Epithelial cell of esophagus (primary cell): ENCODE results near the gene USE1.

Experiments
- DNase-seq: peaks from one replicate; pipeline ENCODE4 v3.0.0; 2010; ENCODE audit warnings: low read depth
- H3K4me3 ChIP-seq: 2 replicates; pipeline ENCODE4 v1.5.1; 2011; ENCODE audit warnings: mild to moderate bottlenecking, low read length, control low read depth
- TF ChIP-seq, protein P1 (sequence below): IDR thresholded peaks from 2 replicates; pipeline ENCODE4 v1.5.1; 2011; ENCODE audit warnings: low read depth, mild to moderate bottlenecking, low read length, control low read depth, inconsistent platforms; ENCODE audit not compliant: insufficient read depth; ENCODE audit errors: missing control alignments

Gene USE1

DNA sequence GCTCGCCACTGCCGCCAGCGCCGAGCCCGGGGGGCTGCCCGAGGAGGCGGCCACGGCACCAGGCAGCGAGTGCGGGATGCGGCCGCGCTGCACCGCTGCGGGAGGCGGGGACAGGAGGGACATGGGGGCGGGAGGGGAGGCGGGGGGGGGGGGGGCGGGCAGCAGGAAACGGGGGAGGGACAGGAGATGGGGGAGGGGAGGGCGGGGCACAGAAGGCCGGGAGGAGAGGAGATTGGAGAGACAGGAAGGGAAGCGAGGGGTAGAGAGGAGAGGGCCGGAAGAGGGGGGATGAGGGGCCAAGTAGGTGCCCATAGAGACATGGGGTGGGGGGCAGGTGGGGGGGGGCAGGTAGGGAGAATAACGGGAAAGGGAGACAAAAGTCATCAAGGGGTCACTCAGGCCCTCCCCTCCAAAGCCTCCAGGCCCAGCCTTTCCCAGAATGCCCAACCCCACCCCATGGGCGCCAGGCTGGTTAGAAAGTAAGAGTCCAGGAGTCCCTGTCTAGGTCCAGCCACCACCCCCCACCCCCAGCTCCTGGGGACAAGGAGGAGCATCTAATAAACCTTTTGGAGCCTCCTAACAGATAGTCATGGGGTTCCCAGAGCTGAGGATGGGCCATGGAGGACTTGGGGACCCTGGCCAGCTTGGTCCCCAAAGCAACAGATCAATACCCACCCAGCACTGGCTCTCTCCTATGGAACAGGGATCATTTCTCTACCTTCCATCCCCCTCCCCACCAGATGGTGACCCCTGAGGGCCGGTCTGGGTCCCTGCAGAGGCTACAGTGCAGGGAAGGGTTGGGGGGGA, 21.0 kb downstream of the USE1 start:
- TF ChIP-seq, protein P1, sequence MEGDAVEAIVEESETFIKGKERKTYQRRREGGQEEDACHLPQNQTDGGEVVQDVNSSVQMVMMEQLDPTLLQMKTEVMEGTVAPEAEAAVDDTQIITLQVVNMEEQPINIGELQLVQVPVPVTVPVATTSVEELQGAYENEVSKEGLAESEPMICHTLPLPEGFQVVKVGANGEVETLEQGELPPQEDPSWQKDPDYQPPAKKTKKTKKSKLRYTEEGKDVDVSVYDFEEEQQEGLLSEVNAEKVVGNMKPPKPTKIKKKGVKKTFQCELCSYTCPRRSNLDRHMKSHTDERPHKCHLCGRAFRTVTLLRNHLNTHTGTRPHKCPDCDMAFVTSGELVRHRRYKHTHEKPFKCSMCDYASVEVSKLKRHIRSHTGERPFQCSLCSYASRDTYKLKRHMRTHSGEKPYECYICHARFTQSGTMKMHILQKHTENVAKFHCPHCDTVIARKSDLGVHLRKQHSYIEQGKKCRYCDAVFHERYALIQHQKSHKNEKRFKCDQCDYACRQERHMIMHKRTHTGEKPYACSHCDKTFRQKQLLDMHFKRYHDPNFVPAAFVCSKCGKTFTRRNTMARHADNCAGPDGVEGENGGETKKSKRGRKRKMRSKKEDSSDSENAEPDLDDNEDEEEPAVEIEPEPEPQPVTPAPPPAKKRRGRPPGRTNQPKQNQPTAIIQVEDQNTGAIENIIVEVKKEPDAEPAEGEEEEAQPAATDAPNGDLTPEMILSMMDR = no peak
- peak; percentile 32 for DNase-seq
- H3K4me3 ChIP-seq = peak overlapping the region; percentile 53

DNA sequence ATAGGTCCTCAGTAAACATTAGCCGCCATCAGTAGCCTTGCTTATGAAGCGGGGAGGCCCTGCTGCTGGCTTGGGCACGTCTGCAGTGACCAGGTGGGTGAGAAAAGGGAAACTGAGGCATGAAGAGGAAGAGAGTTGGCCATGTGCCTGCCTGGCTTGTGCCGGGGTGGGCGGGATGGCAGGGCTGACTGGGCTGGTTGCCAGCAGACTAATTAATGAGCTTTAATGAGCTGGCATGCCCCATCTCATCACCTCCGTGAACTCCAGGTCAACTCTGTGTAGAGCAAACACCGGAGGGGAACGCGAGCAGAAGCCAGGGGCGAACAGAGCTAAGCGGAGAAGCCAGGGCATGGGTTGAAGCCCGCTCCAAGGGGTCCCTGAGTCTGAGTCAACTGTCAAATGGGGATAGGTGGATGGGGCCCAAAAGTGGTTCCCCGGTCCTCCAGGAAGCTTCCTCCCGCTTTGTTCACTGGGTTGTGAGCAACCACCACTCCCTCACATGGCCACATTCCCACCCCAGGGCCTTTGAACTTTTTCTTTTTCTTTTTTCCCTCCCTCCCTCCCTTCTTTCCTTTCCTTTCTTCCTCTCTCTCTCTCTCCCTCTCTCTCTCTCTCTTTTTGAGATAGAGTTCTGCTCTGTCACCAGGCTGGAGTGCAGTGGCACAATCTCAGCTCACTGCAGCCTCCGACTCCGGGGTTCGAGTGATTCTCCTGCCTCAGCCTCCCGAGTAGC, 21.8 kb downstream of the USE1 start:
- DNase-seq = no peak
- TF ChIP-seq, protein P1 = no peak
- H3K4me3 ChIP-seq = no peak overlapping the region

DNA sequence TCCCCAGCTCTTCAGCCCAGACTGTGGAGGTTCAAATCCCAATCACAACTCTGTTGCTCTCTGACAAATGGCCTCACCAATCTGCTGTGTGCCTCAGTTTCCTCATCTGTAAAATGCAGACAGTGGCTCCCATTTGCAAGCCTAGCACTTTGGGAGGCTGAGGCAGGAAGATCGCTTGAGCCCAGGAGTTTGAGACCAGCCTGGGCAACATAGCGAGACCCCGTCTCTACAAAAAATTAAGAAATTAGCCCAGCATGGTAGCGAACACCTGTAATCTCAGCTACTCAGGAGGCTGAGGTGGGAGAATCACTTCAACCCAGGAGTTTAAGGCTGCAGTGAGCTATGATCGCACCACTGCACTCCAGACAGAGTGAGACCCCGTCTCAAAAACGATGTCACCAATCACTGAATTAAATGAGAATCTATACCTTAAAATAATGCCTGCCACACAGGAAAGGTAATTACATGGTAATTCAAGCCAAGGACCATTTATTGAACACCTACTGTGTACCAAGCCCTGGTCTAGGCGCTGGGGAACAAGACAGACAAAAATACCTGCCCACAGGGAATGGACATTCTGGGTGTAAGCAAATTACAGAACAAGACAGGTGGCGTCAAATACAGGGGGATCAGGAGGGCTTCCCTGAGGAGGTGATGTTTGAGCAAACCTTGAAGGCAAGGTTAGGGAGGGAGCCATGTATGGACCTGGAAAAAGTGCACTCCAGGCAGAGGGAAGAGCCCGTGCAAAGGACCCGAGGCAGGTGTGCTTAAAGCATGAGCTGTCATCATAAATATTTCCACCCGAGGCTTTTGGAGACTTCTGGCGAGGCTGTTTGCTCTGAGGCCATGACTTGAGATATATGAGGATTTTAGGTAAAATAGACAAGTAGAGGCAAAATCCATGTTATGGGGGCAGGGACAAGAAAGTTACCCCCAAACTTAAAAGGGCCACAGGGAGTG, 22.9 kb downstream of the USE1 start:
- no peak overlapping the region for H3K4me3 ChIP-seq
- TF ChIP-seq, protein P1 = no peak
- DNase-seq = no peak

GRCh38 chr19:17240062-17240752, 25.1 kb downstream of the USE1 start:
- no peak for DNase-seq
- TF ChIP-seq, protein P1 = no peak
- H3K4me3 ChIP-seq = no peak overlapping the region

DNA sequence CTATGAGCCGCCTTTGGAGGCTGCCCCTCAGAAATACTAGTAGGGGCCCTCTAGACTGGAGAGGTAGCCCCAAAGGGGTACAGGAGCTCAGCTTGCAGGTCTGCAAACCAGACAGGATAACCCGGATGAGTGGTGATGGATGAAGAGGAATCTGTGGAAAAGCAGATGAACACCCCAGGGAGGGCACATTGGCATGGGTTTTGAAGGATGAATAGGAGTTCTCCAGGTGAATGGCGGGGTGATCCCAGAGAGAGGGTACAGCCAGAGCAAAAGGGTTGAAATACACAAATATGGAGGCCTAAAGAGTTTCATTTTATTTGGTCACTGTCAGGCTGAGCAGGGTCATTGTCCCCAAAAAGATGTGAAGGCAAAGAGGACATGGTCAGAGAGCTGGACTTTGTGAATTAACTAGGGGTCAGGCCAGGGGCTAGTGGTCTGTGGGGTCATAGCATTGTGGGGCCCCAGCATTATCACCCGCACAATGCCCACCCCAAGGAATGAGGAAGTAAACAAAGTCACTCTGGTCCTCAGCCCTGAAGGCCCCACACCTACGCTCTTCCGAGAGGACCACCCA, 25.8 kb downstream of the USE1 start:
- TF ChIP-seq, protein P1 = no peak
- no peak overlapping the region for H3K4me3 ChIP-seq
- no peak for DNase-seq

GRCh38 chr19:17242431-17243208, 27.5 kb downstream of the USE1 start:
- no peak for DNase-seq
- TF ChIP-seq, protein P1 = no peak
- no peak overlapping the region for H3K4me3 ChIP-seq
